CD4-positive, alpha-beta T cell treated with Interferon gamma for 1 hour (primary cell): ENCODE measurements around the gene TRMT2A.
"Not testable (repeated sequence)": the region's sequence is repeated elsewhere in the genome, so short reads cannot be mapped to it uniquely, and the experiment has no call there.

Source experiments
- DNase-seq: peaks from one replicate; pipeline ENCODE4 v3.0.0-alpha.2; 2020

The TRMT2A gene

DNA sequence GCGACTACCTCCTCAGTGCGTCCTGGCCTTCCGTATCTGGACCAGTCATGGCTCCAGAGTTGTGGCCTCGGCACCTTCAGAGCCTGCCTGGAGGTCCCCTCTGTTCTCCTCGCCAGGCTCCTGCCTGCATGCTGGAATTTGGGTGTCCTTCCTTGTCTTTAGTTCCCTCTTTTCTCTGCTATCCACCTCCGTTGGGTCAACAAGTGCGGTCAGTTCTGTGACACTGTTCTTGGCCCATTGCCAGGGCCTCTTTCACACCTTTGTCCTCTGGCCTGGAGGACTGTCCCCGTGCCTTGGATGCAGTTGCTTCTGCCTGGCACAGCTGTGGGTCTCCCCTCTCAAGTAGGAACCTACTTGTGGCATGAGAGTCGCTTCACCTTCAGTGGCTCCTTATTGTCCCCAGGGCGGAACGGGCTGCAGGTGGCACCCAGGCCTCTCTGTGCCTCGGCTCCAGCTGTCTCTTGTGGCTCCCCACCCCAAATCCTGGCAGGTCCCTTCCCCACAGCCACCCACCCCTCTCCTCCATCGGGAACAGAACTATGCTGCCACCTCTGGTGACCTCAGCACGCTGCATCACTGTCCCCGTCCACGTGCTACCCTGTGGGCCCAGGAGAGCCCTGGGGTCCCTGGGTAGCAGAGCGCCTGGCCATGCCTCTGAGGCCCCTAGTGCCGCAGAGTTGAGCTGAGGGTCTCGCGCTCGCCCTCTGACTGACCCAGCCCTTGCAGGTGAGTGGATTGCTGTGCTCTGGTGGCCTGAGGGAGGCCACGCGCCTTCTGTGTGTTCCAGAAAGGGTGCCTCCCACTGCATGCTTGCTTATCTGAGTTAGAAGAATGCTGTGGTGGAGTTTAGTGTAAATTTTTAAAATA, 32.2 kb downstream of the TRMT2A start:
- no peak for DNase-seq

DNA sequence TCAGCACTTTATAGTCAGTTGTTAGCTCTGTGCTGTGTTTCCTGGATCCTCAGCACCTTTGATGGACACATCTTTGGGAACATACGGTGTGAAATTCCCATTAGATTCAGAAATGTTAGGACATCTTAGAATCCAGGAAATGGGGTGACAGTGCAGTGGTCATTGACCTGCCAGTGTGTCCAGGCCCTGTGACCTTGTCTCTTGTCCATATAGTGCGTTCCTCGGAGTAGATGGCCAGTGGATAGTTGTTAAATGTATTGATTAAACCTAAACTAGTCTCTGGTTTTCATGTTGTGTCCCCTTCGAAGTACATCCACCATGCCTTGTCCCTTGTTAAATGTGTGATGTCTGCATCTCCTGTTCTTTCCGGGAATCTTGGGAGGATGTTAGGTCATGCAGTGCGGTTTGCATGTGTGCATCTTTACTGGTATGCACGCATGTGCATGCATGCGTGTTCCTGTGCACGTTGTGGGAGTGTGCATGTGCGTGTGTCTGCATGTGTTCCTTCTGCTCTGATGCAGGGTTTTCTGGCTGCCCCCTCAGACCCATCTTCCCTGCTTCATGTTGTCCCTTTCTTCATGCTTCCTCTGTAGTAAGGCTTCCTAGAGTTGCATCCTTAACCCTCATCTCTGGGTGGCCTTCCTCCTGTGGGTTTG, 33.0 kb downstream of the TRMT2A start:
- no peak for DNase-seq

DNA sequence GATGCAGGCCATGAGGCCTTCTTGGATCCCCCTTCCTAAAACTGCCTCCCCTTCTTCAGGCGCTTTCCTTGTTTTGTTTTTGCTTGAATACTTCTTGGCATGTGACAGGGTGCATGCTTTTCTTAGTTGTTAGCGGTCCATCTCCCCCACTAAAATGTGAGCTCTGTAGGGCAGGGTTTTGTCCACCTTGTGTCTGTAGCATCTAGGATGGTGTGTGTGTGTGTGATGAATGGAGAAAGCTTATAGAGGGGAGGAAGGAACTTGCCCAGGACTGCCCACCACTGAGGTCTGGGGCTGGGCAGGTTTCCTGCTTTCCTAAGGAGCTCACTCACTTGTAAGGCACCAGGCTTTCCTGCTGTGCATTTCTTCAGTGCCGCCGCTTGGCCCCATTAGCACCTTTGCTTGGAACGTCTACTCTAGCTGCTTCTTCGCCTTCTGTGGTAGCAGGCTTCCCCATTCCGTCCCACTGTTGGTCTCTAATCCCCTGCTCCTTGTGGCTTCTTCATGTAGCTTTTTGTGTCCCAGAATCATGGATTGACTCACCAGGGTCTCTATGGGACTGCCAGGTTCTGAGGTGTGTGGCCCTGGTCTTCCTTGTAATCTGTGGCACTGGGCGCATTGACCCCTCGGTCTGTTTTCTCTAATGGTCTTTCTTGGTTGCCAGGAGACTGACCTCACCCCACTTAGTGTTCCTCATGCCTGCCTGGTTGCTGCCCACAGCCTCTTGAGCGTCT, 33.7 kb downstream of the TRMT2A start:
- no peak for DNase-seq

DNA sequence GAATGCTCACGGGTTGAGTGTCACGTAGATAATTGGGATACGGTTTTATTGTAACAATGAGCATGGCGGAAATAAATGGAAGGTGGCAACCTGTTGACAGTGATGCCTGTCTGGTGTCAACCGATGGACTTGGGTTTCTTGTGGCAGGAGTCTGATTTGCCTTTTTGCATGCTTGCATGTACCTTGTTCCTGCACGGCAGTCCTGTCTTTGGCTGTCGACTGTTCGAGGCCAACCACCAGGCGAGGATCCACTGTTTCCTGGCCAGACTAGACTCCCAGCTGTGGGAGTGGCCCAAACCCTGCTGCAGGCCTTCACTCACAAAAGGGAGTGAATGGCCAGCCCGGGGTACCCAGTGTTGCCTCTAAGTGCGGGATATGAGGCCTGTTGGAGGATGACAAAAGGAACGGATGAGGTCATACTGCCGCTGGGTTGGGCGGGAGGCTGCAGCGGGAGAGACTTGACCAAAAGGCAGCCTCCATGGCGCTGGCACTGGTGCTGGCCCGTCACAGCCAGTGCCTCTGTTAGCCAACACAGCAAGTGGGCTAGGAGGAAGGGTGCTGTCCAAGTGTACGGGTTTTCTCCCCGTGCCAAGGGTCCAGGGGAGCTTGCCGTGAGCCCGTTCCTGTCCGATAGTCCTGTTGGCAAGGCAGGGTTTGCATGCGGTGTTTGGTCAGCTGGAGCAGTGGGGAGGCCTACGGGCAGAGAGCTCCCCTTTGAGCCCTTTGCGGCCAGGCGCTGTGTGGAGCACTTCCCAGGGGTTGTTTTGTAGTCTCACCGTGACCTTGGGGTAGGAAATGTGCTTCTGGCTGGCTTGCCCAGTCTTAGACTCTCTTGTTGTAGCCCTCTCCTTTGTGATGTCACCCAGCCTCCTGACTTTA, 36.0 kb downstream of the TRMT2A start:
- no peak for DNase-seq

DNA sequence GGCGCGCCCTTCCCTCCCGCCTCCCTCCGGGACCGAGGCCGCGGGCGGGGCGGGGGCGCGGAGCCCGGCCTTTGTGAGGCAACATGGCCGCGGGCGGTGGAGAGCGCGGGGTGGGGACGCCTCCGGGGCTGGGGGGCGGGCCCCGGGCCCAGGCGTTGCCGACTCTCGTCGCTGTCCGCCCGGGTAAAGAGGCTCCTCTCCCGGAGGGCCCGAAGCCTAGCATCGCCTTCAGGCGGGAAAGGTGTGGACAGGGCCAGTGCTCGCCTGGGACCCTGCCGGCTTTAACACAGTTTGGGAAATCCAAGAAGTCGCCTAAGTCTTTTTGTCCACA, 36.6 kb downstream of the TRMT2A start:
- DNase-seq: peak; percentile 55

DNA sequence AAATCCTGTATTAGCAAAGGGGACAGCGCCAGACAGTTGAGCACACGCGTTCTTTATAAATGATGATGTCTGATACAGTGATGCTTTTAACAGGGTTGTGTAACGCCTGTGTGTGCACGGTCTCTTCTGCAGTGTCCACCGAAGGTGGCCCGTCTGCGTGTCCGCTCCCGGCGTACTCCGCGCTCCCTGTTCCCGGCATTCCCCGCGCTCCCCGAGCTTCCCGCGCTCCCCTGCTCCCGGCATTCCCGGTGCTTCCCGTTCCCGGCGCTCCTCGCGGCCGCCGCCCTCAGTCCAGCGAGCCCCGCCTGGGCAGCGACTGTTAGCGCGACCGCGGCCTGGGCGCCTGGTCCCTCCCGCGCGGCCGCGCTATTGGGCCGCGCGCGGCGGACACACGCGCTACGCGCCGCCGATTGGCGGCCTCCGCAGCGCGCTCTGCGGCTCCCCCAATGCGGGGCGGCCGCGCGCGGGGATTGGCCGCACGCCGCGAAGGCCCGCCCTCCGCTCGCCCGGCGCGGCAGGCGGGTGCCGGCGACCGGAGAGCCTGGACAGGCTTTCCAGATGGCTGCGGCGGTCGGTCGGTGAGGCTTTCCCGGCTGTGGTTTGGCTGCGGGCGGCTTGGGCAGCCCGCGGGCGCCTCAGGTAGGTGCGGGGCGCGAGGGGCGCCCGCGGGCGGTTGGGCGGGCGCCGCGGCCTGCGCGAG, 37.1 kb downstream of the TRMT2A start, which contains the start of gene DGCR8:
Gene DGCR8, plus strand, starts transcription at position 497 of the 700 bp plus-strand sequence. CDS start 5,723 bp downstream, outside the sequence.
- peak; percentile 66 for DNase-seq

DNA sequence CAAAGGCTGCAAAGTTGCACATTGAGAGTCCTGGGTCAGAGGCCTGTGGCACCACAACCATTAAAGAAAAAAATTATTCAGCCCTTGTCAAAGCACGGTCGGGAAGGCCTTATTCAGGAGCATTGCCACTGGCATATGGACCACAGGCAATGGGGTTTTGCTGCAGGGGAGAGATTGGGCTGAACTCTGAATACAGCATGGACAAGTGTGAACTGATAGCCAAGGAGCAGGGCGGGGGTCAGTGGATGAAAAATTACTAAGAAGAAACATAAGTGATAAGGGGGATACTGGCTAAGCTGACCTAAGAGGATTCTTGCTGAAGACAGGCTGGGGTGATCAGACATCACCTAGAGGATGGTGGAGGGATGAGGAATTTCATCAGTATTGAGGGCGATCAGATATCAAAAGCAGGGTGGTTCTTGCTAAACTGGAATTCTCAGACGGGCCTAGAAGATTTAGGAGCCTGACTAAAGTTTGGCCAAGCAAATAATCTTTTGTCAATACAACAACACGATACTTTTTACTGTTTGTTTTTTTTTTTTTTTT, 40.3 kb downstream of the TRMT2A start:
- DNase-seq: no peak

DNA sequence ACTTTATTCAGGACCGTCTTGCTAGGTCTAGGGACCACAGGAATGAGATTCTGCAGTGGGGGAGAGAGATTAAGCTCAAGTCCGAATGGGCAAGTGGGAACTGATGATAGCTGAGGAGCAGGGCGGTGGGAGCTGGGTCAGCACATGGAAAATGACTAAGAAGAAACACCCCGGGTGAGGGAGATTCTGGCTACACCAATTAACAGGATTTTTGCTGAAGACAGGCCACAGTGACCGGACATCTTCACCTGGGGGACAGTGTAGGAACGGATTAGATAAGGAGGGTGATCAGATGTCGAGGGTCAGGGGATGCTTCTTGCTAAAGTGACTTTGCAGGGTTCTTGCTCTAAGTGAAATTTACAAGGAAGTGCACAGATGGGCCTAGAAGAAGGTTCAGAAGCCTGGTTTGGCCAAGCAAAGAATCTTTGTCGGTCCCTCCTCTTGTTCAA, 45.5 kb downstream of the TRMT2A start:
- DNase-seq: no peak

DNA sequence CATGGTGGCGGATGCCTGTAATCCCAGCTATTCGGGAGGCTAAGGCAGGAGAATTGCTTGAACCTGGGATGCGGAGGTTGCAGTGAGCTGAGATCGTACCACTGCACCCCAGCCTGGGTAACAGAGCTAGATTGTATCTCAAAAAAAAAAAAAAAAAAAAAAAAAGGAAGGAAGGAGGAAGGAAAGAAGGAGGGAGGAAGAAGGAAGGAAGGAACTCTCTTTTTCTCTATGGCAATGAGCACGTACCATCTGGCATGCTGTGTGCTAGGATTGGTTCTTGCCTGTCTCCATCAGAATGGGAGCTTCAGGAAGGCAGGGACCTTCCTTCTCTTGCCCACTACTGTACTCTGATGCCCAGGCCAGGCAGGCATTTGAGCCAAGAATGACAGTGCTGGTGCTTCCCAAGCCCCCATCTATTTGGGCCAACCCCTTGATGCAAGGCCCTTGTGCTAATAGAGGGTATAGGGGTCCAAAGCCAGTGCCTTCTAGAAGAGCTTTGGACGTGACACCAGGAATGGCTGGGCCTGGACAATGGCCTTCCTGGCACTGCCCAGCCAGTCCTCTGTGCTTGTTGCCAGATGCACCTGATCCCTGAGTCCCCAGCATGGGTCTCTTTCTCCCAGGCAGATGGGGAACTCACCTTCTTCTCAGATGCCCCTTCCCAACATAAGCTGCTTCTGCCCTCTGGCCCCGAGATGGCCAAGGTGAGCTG, 47.5 kb downstream of the TRMT2A start:
- no peak for DNase-seq

DNA sequence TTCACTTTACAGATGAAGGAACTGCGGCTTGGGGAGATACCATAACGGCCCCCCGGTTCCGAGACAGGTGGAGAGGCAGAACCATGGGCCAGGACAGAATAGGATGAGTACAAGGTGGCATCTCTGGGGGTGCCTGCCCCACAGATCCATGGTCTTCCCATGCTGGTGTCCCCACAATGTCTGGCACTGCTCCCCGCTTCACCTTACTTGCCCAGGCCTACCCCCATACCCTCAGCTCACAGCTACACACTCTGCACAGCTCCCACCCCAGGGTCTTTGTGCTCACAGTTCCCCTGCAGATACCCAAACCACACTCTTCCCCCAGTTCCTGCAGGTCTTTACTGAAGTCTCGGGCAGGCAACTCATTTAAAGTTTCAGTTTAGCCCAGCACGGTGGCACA, 48.4 kb downstream of the TRMT2A start:
- no peak for DNase-seq

DNA sequence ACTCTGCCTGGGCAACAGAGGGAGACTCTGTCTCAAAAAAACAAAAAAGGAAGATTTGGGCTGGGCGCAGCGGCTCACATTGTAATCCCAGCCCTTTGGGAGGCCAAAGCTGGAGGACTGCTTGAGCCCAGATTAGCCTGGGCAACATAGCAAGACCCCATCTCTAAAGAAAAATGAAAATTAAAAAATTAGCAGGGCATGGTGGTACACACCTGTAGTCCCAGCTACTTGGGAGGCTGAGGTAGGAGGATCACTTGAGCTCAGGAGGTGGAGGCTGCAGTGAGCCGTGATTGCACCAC, 49.7 kb downstream of the TRMT2A start:
- DNase-seq: not testable (repeated sequence)

DNA sequence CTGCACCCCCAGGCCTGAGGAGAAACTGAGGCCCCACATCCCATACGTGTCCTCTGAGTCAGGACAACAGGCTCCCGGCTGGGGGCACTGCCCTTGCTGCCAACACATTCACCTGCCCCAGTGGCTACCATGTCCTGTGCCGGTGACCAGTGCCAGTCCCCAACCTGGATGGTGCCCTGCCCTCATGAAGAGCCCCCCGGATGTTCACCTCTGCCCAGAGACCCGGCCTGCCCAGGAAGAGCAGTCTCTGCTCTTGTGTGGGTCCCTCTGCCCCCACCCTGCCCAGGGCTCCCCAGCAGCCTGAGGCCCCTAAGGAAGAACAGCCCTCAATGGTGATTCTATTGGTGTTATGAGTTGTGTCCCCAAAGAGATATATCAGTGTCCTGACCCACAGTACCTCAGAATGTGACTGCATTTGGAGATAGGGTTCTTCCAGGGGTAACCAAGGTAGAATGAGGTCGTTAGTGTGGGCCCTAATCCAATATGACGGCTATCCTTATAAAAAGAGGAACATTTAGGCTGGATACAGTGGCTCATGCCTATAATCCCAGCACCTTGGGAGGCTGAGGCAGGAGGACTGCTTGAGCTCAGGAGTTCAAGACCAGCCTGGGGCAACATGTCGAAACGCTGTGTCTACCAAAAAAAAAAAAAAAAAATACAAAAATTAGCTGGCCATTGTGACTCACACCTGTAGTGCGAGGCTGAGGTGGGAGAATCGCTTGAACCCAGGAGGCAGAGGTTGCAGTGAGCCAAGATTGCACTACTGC, 50.2 kb downstream of the TRMT2A start:
- no peak for DNase-seq

DNA sequence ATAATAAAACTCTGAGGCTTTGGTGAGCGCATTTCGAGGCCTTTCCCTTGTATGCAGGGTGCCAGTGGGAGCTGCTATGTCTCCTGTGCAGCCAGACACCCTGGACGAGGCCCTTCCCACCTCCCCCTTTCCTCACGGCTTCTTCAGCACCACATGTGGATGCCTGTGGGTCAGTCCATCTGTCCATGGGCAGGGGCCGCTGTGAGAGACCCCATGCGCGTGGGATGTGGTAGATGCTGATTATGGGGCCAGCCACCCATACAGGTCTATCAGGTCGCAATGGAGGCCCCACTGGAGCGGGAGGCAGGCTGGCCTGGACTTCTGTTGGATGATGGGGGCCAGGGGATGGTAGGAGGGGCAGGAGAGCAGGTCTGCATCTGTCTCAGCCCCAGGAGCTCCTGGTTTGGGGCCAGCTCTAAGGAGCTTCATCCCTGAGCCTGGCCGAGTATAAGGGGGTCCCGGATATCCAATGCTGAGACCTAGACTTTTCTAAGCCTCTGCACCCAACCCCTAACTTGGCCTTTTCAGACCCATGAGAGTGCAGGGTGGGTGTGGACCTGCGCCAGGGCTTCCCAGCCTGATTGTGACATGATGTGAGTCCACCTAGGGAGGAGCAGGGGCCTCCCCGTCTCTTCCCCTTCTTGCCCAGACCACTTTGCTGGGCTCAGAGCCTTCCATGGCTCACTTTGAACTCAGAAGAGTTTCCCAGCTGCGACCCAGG, 51.0 kb downstream of the TRMT2A start:
- no peak for DNase-seq

DNA sequence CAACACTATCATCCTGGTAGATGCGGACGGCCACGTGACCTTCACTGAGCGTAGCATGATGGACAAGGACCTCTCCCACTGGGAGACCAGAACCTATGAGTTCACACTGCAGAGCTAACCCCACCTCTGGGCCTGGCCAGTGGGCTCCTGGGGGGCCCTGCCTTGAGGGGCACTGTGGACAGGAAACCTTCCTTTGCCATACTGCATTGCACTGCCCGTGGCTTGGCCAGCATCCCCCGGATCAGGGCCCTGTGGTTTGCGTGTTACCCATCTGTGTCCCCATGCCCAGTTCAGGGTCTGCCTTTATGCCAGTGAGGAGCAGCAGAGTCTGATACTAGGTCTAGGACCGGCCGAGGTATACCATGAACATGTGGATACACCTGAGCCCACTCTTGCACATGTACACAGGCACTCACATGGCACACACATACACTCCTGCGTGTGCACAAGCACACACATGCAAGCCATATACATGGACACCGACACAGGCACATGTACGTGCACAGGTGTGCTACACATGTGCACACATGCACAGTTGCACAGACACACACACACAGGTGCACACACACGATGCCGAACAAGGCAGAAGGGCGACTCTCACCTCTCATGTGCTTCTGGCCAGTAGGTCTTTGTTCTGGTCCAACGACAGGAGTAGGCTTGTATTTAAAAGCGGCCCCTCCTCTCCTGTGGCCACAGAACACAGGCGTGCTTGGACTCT, 52.3 kb downstream of the TRMT2A start:
- DNase-seq: no peak

DNA sequence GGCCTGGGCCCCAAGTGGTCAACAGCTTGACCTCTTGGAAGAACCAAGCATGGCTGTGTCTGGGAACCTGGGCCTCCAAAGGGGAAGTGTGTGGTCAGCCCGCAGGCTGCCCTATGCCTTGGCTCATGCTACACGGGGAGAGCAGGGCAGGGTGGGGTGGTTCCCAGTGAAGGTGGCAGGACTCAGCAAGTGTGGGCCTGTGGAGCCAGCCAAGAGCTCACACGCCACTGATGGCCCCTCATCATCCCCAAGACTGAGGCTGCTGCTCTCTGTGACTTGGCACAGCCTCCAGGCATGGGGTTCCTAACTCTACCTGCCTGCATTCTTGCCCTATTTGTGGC, 52.9 kb downstream of the TRMT2A start:
- no peak for DNase-seq

DNA sequence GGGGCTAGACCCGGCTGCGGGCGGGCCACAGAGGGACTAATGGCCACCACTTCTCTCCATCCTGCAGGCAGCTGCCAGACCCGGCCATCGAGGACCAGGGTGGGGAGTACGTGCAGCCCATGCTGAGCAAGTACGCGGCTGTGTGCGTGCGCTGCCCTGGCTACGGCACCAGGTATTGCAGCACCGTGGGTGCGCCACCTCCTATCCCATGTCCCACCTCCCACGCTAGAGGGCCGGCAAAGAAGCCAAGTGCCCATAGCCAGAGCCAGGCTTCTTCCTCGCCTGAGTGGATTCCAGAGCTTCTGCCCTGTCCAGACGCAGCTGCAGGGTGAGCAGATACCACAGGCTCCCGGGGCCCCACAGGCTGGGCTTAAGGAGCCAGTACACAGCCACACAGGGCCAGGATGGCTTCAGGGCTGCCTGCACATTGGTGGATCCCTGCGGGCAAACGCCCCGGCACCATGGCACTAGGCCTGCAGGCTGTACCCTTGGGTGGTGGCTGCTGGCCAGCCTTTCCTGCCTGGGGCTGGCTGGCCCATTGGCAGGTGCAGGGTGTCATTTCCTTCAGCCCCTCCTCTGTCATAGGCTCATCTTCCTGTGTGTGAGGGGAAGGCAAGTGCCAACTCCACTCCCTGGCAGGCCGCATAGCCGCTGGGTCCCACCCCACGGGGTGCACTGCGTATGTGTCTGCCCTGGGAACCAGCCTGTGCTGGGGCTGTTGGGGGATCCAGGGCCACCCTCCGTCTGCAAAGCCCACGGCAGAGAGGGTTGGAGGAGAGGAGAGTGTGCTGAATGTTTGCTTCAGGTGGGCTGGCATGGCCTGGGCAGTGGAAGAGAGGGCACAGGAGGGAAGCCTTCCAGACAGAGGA, 53.5 kb downstream of the TRMT2A start:
- no peak for DNase-seq

DNA sequence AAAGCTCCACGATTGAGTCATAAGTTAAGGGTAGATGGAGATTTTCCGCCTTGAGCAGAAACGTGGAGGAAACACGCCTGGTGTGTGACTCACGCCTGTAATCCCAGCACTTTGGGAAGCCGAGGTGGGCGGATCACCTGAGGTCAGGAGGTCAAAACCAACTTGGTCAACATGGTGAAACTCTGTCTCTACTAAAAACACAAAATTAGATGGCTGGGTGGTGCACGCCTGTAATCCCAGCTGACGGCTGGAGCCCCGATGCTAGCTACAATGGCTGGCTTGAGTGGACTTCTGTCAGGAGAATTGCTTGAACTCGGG, 54.3 kb downstream of the TRMT2A start:
- DNase-seq: no peak

DNA sequence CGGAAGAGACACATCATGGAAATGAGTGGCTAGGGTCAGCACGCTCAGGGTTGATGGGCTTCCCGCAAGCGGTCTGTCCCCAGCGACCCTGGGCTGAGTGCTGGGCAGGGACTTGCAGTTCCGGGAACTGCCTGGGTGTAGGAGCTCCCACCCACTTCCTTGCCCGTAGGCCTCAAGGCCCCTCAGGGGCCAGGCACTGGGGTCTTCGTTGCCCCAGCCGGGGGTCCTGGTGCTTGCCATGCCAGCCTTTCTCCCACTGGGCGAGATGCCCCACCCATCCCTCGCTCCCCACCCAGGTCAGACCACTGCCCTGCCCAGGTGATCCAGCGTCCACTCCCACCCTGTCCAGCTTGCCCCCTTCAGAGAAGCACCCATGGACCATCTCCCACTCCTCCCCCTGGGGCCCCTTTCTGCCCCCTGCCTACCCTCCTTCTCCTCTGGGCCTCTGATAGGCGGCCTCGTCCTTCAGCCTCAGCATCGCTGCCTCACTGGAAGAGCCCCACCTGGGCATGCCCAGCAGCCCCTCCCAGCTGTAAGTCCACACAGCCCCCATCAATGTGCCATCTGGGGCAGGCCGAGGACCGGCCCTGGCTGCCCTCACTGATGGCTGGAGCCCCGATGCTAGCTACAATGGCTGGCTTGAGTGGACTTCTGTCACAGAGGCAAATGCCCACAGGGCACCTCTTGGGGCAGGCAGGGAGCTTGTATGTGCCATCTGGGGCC, 54.8 kb downstream of the TRMT2A start:
- DNase-seq: no peak
